IMR-90 (cell line): ENCODE measurements around the gene FADS6. TPM values are rescaled to one million over a fixed set of nuclear protein-coding genes. Genes with fewer than 3 reads are reported as not detected.

ENCODE experiments used
- ATAC-seq: fragments of 200-7000 bp; cut with Tn5 transposase; 2 replicates; pipeline ENCODE4 v1.9.1; 2020; ENCODE audit warnings: low read depth, mild to moderate bottlenecking, moderate library complexity
- BruUV-seq: library from RNA; stranded (reverse); fragments of 400-500 nt; replicated peaks from 2 replicates; lab custom pipeline; 2021; lab: Mats Ljungman, UMichigan
- CTCF ChIA-PET: fragments of 300-600 bp; formaldehyde crosslinking; extraction: SDS; loops from one replicate; lab custom pipeline; 2021; ENCODE audit warnings: antibody characterized with exemption; lab: Yijun Ruan, JAX
- POLR2A ChIA-PET: fragments of 300-600 bp; sonication (Branson Sonifier 250); formaldehyde crosslinking; loops from one replicate; lab custom pipeline; 2022; ENCODE audit warnings: antibody characterized with exemption; ENCODE audit not compliant: unreplicated experiment; lab: Charles Lee
- DNase-seq: peaks from one replicate; pipeline ENCODE4 v3.0.0; 2013
- H2AFZ ChIP-seq: replicated peaks from 2 replicates; pipeline ENCODE3; 2013; ENCODE audit warnings: low read length, mild to moderate bottlenecking; ENCODE audit not compliant: poor library complexity
- H2AK5ac ChIP-seq: 2 replicates; pipeline ENCODE4 v1.6.1; 2013; ENCODE audit warnings: low read depth, low read length, inconsistent platforms
- H2AK9ac ChIP-seq: replicated peaks from 2 replicates; pipeline ENCODE3; 2013; ENCODE audit warnings: mild to moderate bottlenecking, low read depth, low read length, moderate library complexity; ENCODE audit not compliant: poor library complexity
- H2BK120ac ChIP-seq: 2 replicates; pipeline ENCODE4 v1.6.1; 2013; ENCODE audit warnings: low read depth, low read length, inconsistent platforms
- H2BK15ac ChIP-seq: 3 replicates; pipeline ENCODE4 v1.6.1; 2013; ENCODE audit warnings: low read depth, low read length, inconsistent platforms
- H2BK20ac ChIP-seq: 2 replicates; pipeline ENCODE4 v1.6.1; 2013; ENCODE audit warnings: low read depth, mild to moderate bottlenecking, inconsistent platforms, low read length, moderate library complexity
- H2BK5ac ChIP-seq: 2 replicates; pipeline ENCODE4 v1.6.1; 2013; ENCODE audit warnings: mild to moderate bottlenecking, low read depth, low read length, inconsistent platforms; ENCODE audit not compliant: poor library complexity, severe bottlenecking
- H3K14ac ChIP-seq: replicated peaks from 2 replicates; pipeline ENCODE4 v1.6.1; 2013; ENCODE audit warnings: low read depth, low read length, inconsistent platforms
- H3K18ac ChIP-seq: 2 replicates; pipeline ENCODE4 v1.6.1; 2013; ENCODE audit warnings: low read depth, low read length, control low read depth
- H3K23ac ChIP-seq: 2 replicates; pipeline ENCODE4 v1.6.1; 2013; ENCODE audit warnings: low read depth, low read length, inconsistent platforms
- H3K27ac ChIP-seq: 2 replicates; pipeline ENCODE4 v1.5.1; 2013; ENCODE audit warnings: mild to moderate bottlenecking, control low read depth, low read length; ENCODE audit not compliant: insufficient read depth
- H3K27me3 ChIP-seq: 2 replicates; pipeline ENCODE4 v1.6.1; 2013; ENCODE audit warnings: low read length; ENCODE audit not compliant: control insufficient read depth, insufficient read depth
- H3K36me3 ChIP-seq: 2 replicates; pipeline ENCODE4 v1.6.1; 2013; ENCODE audit warnings: low read length, mixed read lengths; ENCODE audit not compliant: control insufficient read depth, insufficient read depth
- H3K4ac ChIP-seq: 2 replicates; pipeline ENCODE4 v1.6.1; 2013; ENCODE audit warnings: low read depth, low read length, inconsistent platforms
- H3K4me1 ChIP-seq: 2 replicates; pipeline ENCODE4 v1.6.1; 2013; ENCODE audit warnings: low read length, mixed read lengths; ENCODE audit not compliant: control insufficient read depth, insufficient read depth
- H3K4me2 ChIP-seq: 2 replicates; pipeline ENCODE4 v1.6.1; 2013; ENCODE audit warnings: low read depth, mild to moderate bottlenecking, control low read depth, low read length, moderate library complexity
- H3K4me3 ChIP-seq: 2 replicates; pipeline ENCODE4 v1.5.1; 2013; ENCODE audit warnings: low read depth, mild to moderate bottlenecking, control low read depth, low read length, moderate library complexity; ENCODE audit not compliant: insufficient read depth
- H3K56ac ChIP-seq: 2 replicates; pipeline ENCODE4 v1.6.1; 2013; ENCODE audit warnings: low read length, inconsistent platforms; ENCODE audit not compliant: insufficient read depth; ENCODE audit errors: extremely low read depth
- H3K79me1 ChIP-seq, 2 experiments: 2 replicates each; pipeline ENCODE4 v1.6.1; 2013; ENCODE audit warnings: low read length in 2 of 2, inconsistent platforms in 1 of 2, low read depth in 1 of 2
- H3K9ac ChIP-seq: 2 replicates; pipeline ENCODE4 v1.6.1; 2013; ENCODE audit warnings: low read depth, low read length, control low read depth
- H3K9me1 ChIP-seq: 2 replicates; pipeline ENCODE4 v1.6.1; 2013; ENCODE audit warnings: low read length, inconsistent platforms; ENCODE audit not compliant: insufficient read depth
- H3K9me3 ChIP-seq: 2 replicates; pipeline ENCODE4 v1.6.1; 2013; ENCODE audit warnings: low read length; ENCODE audit not compliant: control insufficient read depth, insufficient read depth
- H4K20me1 ChIP-seq: 2 replicates; pipeline ENCODE4 v1.6.1; 2013; ENCODE audit warnings: low read length, inconsistent platforms; ENCODE audit not compliant: insufficient read depth
- H4K5ac ChIP-seq: 2 replicates; pipeline ENCODE4 v1.6.1; 2013; ENCODE audit warnings: mild to moderate bottlenecking, low read depth, low read length, control low read depth
- H4K8ac ChIP-seq, 2 experiments: 2 replicates each; pipeline ENCODE4 v1.6.1; 2013; ENCODE audit warnings: low read depth in 2 of 2, low read length in 2 of 2, control low read depth in 1 of 2, inconsistent platforms in 1 of 2
- H4K91ac ChIP-seq: 2 replicates; pipeline ENCODE4 v1.6.1; 2013; ENCODE audit warnings: low read depth, low read length, inconsistent platforms; ENCODE audit not compliant: insufficient read depth
- BHLHE40 ChIP-seq: fragments of 150-350 bp; IDR thresholded peaks from 2 replicates; pipeline ENCODE4 v1.6.1; 2016; ENCODE audit warnings: mild to moderate bottlenecking, low read depth, low read length
- MXI1 ChIP-seq: IDR thresholded peaks from 2 replicates; pipeline ENCODE4 v1.6.1; 2012; ENCODE audit warnings: low read depth, mild to moderate bottlenecking, low read length, moderate library complexity, borderline replicate concordance
- RAD21 ChIP-seq: IDR thresholded peaks from 2 replicates; pipeline ENCODE4 v1.6.1; 2012; ENCODE audit warnings: low read length, improper control_type of control experiment
- RFX5 ChIP-seq: IDR thresholded peaks from 2 replicates; pipeline ENCODE4 v1.8.0; 2012; ENCODE audit warnings: low read depth, mild to moderate bottlenecking, low read length, moderate library complexity
- WGBS, 2 experiments: methylation state at CpG; one replicate each; pipeline versions ENCODE4 v1.1.5 to v1.1.7; 2013; ENCODE audit warnings: missing lambda C conversion rate in 2 of 2; ENCODE audit not compliant: insufficient read length in 1 of 2; ENCODE audit errors: extremely low coverage in 2 of 2; 5-methylcytosine and 5-hydroxymethylcytosine counted together
- dilution Hi-C: fragments of 300-500 bp; cut with HindIII; formaldehyde crosslinking; loops from one replicate; pipeline ENCODE4 v1.14.3; 2018; ENCODE audit warnings: low sequenced_read_pairs; ENCODE audit not compliant: unreplicated experiment
- in situ Hi-C: fragments of 300-500 bp; cut with MboI; formaldehyde crosslinking; loops from 3 replicates; pipeline ENCODE4 v1.14.3; 2019; ENCODE audit warnings: low sequenced_read_pairs, inconsistent platforms, mixed read lengths
- intact Hi-C: fragments of 100-400 bp; cut with micrococcal nuclease; formaldehyde crosslinking; loops from 2 replicates; pipeline ENCODE4 v1.10.0; 2022
- polyA plus RNA-seq, 3 experiments: library from polyadenylated mRNA; depleted of rRNA; stranded (reverse); fragments of >200 nt; gene quantifications; 2 replicates each; pipeline ENCODE4 v1.2.3, GENCODE V29; 2012; ENCODE audit warnings: low replicate concordance in 1 of 3
- total RNA-seq: library from RNA; depleted of rRNA; stranded (reverse); fragments of >200 nt; gene quantifications from 2 replicates; pipeline ENCODE4 v1.2.3, GENCODE V29; 2012

The FADS6 gene
- total and polyA plus RNA-seq, 2 of the 4 experiments (the other 2 are of a cell fraction), result not detected

- peak; percentile 58 for TF ChIP-seq RAD21
- TF ChIP-seq MXI1, result no peak
These were observed 50.7 kb downstream of the FADS6 start (continued) for GRCh38 chr17:74842599-74843351.

- peak overlapping the region; percentile 93 for H2AFZ ChIP-seq
- POLR2A ChIA-PET, result no interaction called here
- no peak overlapping the region for H2BK120ac ChIP-seq
- H3K4ac ChIP-seq, result no peak overlapping the region
- 47% methylated on average over 2 of the region's 8 CpGs; no CpG with 5 or more reads in 1 of the 2 experiments for WGBS, 2 experiments
- H2BK20ac ChIP-seq, result no peak overlapping the region
- no peaks in the 10 kb centered on the region for H3K79me1 ChIP-seq
- no peak overlapping the region for H3K4me3 ChIP-seq
- H4K5ac ChIP-seq, result no peak overlapping the region
- peaks cover 7% of the 10 kb centered on the region for H3K4me1 ChIP-seq
- no peaks in the 10 kb centered on the region for H3K9me1 ChIP-seq
- no TSS peak for BruUV-seq
- peak overlapping the region; percentile 83 for H2AK9ac ChIP-seq
- dilution Hi-C loops (no loop called here), intact Hi-C loops (loop anchor here (5.0 kb wide), 1 partner anchor 95 kb away; the partner anchor contains the start of gene NHERF1), in situ Hi-C loops (no loop called here)
- no peak overlapping the region for H3K27ac ChIP-seq
- H4K8ac ChIP-seq, result peak overlapping the region in 1 of 2 experiments; percentile 66; a peak in 2 of 4 replicates
- H3K18ac ChIP-seq, result no peak overlapping the region
- no peak overlapping the region for H2BK5ac ChIP-seq
- TF ChIP-seq RFX5, result peak; percentile 55; the same call in 1 of the 2 replicates
- TF ChIP-seq BHLHE40, result no peak
- H3K27me3 ChIP-seq, result peaks cover 5% of the 10 kb centered on the region; the same call in 1 of the 2 replicates
- H3K9ac ChIP-seq, result no peak overlapping the region
- no peaks in the 10 kb centered on the region; the same call in 1 of the 2 replicates for H3K36me3 ChIP-seq
- H3K14ac ChIP-seq, result no peak overlapping the region
- no peaks in the 10 kb centered on the region for H4K20me1 ChIP-seq
- no peak overlapping the region for H2BK15ac ChIP-seq
- 0 out of 2 replicates have a peak overlapping the region, but pooled peaks have one; percentile 7 for H2AK5ac ChIP-seq
- H4K91ac ChIP-seq, result no peak overlapping the region
- H3K23ac ChIP-seq, result no peak overlapping the region
- CTCF ChIA-PET, result interaction anchor here (1.0 to 1.4 kb wide), 2 partner anchors 17 to 31 kb away, joined by 3 to 4 read pairs; partner anchors contain the start of gene FDXR
- no peak overlapping the region for H3K56ac ChIP-seq
- DNase-seq (no peak), ATAC-seq (no peak)
- H3K4me2 ChIP-seq, result peak overlapping the region; percentile 53; the same call in 1 of the 2 replicates
- H3K9me3 ChIP-seq, result no peaks in the 10 kb centered on the region
These were observed 51.3 kb downstream of the FADS6 start for GRCh38 chr17:74842146-74842598.
